HS-27A (cell line): ENCODE results near the gene SKP1.
A peak's percentile ranks its signal among the peaks of the same experiment; 100 is the strongest.

Experiments used
- DNase-seq: peaks from one replicate; pipeline ENCODE4 v3.0.0-alpha.2; 2012; ENCODE audit warnings: low read depth, missing footprints

Gene SKP1

DNA sequence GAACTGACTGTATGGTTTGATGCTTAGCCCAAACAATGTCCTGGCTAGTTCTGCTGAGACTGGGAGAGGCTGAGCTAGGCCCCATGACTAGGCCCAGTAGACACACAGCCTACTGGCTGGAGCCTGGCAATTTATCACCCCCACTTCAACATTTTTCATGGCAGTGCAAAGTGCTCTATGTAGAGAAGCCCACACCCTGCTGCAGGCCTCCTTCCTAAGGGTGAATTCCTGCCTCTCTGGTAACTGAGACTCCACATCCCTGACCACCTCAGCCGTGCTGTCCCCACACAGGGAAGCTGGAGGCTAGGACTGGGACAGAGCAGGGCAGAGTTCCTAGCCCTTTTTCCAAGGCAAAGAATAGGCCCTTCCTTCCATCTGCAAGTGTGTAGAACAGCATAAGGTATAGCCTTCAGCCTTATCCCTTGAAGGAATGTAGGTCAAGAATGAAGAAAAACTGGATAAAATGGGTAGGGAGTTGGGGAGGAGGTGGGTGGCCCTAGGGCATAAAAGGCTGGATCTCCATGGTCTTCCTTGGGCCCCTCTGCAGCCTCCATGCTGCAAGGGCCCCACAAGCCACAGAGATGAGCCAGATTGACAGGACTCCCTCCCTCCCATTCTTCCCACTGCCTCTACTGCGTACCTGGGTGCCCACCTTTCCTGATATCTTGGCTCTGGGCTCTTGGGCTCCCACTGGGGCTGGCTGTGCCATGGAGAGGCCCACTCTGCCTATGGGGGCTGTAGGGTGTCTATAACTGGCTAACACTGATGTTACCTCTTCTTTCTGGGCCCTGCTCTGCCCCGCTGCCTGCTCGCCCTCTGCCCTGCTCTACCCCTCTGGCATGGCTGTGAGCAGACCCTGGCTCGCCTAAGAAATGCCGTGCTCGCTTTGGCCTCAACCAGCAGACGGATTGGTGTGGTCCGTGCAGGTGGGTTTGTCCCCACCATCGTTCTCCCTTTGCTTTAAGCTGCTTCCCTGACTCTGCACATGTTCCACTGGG is 32.5 kb downstream of the SKP1 start:
- DNase-seq, result no peak

DNA sequence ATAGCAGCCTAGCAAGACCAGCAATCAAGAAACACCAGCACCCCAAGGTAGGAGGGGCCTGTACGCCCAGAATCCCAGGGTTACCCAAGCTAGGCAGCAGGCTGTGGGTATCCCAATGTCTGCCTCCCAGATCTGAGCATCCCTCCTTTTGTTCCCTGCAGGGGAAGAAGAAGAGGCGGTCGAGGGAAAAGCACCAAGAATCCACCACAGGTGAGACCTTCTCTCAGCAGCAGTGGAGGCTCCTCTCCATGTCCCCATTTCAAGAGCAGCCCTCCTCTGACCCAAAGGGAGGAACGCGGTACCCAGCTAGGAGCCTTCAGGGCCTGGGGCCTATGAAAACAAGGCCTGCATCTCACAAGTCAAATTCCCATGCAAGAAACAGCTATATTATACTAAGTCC is 33.3 kb downstream of the SKP1 start:
- no peak for DNase-seq

- no peak for DNase-seq
Measured at GRCh38 chr5:134142806-134143205, 33.9 kb downstream of the SKP1 start.

- DNase-seq, result no peak
Measured at GRCh38 chr5:134142052-134142451, 34.7 kb downstream of the SKP1 start.

GRCh38 chr5:134141331-134142050 is 35.3 kb downstream of the SKP1 start:
- DNase-seq, result no peak

DNA sequence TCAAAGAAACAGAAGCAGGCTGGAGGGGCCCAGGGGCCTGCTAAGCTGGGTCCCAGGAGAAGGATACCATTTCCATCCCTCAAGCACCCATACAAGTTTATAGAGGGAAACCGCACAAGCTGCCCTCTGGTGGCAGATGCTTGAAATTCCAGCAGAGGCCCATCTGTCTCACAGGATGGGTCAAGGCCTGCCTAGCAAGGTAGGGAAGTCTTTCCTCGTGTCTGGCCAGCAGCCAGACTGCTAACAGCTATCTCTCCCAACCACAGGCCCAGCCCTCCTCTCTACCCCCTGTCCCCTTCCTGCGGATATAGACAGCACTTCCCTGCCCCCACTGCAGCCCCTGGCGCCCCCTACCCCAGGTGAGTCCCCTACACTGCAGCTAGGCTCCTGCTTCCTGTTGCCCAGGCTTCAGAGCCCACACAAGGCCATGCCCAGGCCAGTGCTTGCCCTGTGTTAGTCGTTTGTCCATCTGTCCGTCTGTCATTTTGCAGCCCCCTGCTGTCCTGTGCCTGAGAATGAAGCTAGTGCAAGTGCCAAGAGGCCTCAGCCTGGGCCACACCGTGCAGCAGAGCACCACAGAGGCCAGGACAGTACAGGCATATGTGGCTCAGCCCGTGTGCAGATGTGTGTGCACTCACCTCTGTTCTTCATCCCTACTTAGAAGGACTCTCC is 36.1 kb downstream of the SKP1 start:
- peak; percentile 14 for DNase-seq

- DNase-seq, result no peak
Measured at GRCh38 chr5:134139891-134140469, 36.8 kb downstream of the SKP1 start.

DNA sequence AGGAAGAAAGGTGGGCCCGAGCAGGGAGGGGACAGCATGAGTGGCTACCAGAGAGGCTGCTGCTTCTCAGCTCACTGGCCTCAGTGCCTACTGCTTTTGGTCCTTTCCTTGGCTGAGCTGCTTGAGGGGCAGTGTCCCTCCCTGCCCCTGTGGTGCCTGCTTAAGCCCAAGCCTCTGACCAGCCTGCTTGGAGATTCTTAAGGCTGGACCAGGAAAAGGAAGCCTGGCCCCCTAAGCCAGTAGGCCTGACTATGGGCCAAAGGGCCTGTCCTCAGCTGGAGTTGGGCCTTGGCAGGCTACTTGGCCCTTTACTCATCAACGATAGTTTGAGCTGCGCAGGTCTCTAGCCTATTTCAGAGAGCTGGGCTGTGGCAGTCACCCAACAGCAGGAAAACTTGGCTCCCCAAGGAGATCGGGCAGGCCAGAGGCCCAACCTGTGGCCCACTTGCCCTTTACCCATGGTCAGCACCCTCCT is 37.3 kb downstream of the SKP1 start:
- no peak for DNase-seq

DNA sequence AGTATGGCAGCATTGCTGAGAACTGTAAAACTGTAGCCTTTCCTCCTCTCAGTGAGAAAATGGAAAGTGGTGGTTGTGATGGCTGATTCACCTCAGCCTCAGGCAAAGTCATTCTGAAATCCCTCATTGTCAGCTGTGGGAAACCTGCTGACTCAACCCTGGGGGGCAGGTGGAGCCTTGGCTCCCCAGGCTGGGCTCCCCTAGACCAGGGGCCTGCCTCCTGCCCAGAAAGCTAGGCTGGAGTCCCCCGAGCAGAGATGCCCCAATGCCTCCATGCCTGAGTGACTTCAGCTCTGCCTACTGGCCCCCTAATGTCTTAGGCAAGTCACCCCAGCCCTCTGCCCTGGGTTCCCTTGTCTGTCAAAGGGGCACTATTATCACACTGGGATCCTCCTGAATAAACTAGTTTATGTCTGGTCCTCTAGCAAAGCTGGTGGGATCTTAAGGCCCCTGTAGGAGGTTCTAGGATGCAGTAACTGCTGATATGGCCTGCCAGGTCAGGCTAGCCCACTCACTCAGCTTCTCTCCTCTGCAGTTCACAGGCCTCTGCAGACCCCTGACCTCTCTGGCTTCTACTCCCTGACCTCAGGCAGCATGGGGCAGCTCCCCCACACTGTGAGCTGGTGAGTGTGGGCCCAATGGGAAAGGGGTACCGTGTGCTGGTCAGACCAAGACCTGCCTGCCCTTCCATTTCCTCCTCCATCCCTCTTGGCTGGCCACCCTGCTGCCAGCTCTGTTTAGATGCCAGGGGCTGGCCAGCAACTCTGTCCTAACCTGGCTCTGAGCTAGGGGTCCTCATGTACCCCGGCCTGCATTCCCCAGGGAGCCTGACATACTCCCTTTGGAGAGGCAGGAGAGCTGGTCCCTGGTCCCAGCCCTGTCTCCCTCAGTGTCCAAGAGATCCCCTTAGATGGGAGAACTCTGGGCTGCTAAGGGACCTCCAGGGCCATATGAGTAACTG is 38.1 kb downstream of the SKP1 start:
- no peak for DNase-seq

- no peak for DNase-seq
Measured at GRCh38 chr5:134136771-134137170, 40.0 kb downstream of the SKP1 start.

GRCh38 chr5:134136221-134136631 is 40.5 kb downstream of the SKP1 start:
- no peak for DNase-seq

DNA sequence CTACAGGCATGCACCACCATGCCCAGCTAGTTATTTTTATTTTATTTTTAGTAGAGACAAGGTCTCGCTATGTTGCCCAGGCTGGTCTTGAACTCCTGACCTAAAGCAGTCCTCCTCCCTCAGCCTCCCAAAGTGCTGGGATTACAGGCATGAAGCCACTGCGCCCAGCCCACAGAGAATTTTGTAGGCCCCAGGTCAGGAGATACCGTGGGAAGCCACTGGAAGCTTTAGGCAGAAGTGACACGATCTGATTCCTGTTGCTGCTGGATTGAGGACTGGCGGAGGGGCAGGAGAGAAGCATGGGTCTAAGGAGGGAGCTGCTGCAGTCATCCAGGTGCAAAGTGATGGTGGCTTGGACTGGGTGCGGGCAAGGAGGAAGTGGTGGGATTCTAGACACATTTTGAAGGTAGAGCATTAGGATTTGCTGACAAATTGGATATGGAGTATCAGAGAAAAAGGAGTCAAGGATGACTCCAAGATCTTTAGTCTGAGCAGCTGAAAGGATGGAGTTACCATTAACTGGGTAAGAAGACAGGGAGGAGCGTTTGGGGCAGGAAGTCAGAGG is 41.6 kb downstream of the SKP1 start:
- no peak for DNase-seq

GRCh38 chr5:134133995-134134541 is 42.7 kb downstream of the SKP1 start:
- no peak for DNase-seq

DNA sequence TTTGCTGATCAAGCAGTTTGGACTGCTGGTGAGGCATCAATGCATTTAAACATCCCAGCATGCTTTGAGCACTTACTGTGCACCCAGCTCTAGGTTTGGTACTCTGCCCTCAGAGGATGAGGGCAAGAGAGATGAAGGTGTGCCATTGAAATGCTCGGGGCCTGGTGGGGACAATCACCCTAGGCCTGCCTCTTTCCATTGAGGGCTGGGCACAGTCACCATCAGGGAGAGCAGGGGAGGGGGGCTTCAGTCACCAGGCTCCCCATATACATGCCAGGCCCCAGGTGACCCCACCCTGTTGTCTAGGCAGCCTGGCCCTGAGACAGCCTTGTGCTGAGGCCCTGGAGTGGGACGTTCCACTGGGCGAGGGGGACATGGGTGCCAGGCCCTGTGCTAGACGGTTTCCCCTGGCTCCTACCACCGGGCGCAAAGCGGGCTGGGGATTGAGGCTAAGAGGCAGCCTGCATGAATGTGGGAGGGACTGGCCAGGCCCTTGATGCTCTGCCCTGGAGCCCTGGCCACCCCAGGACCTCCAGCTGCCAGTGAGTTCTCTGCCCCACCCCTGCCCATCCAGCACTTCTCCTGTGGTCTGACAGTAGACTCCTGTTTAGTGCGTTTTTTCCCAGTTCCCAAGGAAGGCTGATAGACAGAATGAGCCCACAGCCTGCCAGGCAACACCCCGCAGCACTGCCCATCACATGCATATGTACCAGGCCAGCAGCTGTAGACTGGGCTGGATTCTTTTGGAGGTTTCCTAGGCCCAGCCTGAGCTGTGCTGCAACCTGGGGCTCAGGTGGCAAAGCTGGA is 43.4 kb downstream of the SKP1 start:
- DNase-seq, result no peak

DNA sequence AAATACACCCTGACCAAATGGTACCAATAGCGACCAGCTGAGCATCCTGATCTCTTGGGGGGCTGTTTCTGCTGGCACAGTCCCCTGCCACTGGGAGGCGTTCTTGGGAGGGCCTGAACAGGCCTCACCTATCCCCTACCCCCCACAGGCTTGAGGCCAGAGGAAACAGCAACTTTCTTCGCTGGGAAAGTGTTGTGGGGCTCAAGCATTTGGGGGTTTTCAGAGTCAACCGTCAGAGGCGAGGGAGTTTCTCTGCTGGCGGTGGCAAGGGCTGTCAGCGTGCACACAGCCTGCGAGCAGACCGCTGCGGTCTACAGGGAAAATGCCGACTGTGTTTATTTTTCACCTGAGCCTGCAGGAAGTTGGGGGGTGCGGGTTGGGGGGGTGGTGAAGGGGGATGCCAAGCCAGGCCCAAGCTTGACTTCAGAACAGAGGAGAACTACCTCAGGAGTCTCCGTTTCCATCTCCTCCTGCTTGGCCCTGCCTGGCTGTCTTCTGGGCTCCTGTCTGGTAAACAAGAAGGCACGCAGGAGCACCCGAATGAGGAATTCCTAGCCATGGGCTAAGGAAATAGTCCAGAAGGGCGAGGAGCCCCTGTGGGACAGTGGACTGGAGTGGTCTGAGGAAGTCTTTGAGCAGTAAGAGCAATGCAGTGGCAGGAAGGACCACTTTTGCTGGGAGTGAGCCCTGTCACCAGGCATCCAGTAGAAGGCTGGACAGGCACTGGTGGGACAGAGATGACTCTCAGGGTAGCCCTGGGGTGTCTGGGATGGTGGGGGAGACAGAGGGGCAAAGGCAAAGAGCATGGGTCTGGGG is 44.2 kb downstream of the SKP1 start:
- no peak for DNase-seq

DNA sequence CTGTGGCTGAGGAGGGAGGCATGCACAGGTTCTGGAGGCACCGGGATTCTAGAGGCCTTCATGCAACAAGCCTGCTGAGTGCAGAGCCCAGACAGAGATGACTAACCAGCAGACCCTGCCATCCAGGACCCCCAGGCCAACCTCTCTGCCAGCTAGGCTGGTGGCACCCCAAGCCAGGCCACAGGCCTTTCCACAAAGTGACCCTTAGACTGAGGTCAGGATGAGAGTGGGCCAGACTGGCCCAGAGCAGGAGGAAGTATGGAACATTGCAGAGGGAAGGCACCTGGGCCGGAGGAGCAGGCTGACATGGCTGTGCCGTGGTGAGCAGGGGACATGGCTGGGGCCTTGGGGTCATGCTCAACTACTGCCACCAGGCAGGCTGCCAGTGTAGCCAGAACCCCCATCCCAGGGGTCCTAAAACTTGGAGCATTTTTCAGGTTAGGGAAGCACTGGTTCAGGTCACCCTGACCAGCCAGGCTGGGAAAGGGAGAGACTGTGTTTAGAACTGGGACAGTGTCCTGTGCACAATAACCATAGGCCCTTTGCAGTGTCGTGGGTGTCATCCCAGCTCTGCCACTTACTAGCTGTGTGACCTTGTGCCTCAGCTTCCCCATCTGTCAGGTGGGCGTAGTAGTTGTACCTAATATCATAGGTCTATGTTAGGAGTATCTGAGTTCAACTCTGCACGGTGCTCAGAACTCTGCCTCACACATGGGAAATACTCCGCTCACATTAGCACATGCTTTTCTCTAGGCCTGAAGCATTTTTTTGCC is 45.0 kb downstream of the SKP1 start:
- DNase-seq, result no peak

DNA sequence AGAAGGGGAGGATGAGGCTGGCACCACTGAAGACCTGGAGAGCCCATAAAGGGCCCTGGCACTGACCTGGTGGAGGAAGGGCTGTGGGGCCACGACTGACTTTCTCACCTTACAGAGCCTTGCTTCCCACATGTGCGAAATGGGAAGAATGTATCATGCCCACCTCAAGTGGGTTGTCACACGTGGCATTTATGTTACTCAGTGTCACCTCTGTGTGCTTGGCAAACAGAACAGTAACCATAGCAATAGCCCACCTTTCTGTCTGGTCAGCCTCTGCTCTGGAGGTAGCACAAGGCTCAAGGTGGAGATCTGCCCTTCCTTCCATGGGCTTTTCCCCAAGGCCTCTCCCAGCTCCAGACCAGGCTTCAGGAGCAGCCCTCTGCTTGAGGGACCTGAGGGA is 45.6 kb downstream of the SKP1 start:
- DNase-seq, result no peak
